Smooth muscle cell (in vitro differentiated cells): ENCODE results near the gene DUSP16. TPM values are rescaled to one million over a fixed set of nuclear protein-coding genes. Genes with fewer than 3 reads are reported as not detected.
"Not testable (repeated sequence)": the region's sequence is repeated elsewhere in the genome, so short reads cannot be mapped to it uniquely, and the experiment has no call there.

ENCODE experiments used
- DNase-seq: peaks from one replicate; lab custom pipeline; 2025; ENCODE audit not compliant: unreplicated experiment; lab: John Stamatoyannopoulos, UW
- H2AFZ ChIP-seq: fragments of 200-600 bp; sonication (generic); 2 replicates; pipeline ENCODE4 v1.6.0; 2016; ENCODE audit warnings: antibody characterized with exemption, low read depth, mild to moderate bottlenecking
- H3F3A ChIP-seq: fragments of 200-600 bp; sonication (generic); 2 replicates; pipeline ENCODE4 v1.6.0; 2017; ENCODE audit warnings: antibody characterized with exemption, low read depth
- H3K27ac ChIP-seq: fragments of 200-600 bp; sonication (generic); 2 replicates; pipeline ENCODE4 v1.5.1; 2016; ENCODE audit warnings: low read depth, mild to moderate bottlenecking
- H3K27me3 ChIP-seq: fragments of 200-600 bp; sonication (generic); 2 replicates; pipeline ENCODE4 v1.6.1; 2016; ENCODE audit warnings: low read depth, mild to moderate bottlenecking
- H3K36me3 ChIP-seq: fragments of 200-600 bp; sonication (generic); 2 replicates; pipeline ENCODE4 v1.5.1; 2016; ENCODE audit warnings: low read depth
- H3K4me1 ChIP-seq: fragments of 200-600 bp; sonication (generic); 2 replicates; pipeline ENCODE4 v1.5.1; 2016; ENCODE audit warnings: low read depth
- H3K4me2 ChIP-seq: fragments of 200-600 bp; sonication (generic); 2 replicates; pipeline ENCODE4 v1.6.0; 2016; ENCODE audit warnings: mild to moderate bottlenecking
- H3K4me3 ChIP-seq: fragments of 200-600 bp; sonication (generic); 2 replicates; pipeline ENCODE4 v1.5.1; 2016; ENCODE audit warnings: mild to moderate bottlenecking
- H3K79me2 ChIP-seq: fragments of 200-600 bp; sonication (generic); 2 replicates; pipeline ENCODE4 v1.6.0; 2016; ENCODE audit warnings: low read depth, mild to moderate bottlenecking
- H3K9ac ChIP-seq: fragments of 200-600 bp; sonication (generic); 2 replicates; pipeline ENCODE4 v1.6.0; 2016; ENCODE audit warnings: low read depth
- H3K9me3 ChIP-seq: fragments of 200-600 bp; sonication (generic); replicated peaks from 2 replicates; pipeline ENCODE4 v1.5.1; 2016; ENCODE audit warnings: low read depth
- H4K20me1 ChIP-seq: fragments of 200-600 bp; sonication (generic); 2 replicates; pipeline ENCODE4 v1.6.0; 2016; ENCODE audit warnings: low read depth
- WGBS: methylation state at CpG from one replicate; pipeline ENCODE4 v1.1.7; 2016; ENCODE audit warnings: low lambda C conversion rate; 5-methylcytosine and 5-hydroxymethylcytosine counted together
- polyA plus RNA-seq: library from polyadenylated mRNA; unstranded; fragments of >200 nt; fragmentation: Nextera tagmentation; extraction: Ambion mirVana; gene quantifications from 2 replicates; pipeline ENCODE4 v1.2.1, GENCODE V29; 2016
- total RNA-seq: library from RNA; depleted of rRNA; stranded (reverse); fragments of >200 nt; gene quantifications from 2 replicates; pipeline ENCODE4 v1.2.3, GENCODE V29; 2014
- TF ChIP-seq, protein P1 (sequence below): fragments of 200-600 bp; sonication (generic); IDR thresholded peaks from 2 replicates; pipeline ENCODE4 v1.5.1; 2017; ENCODE audit warnings: borderline replicate concordance, mild to moderate bottlenecking, antibody characterized with exemption; ENCODE audit not compliant: insufficient read depth, poor library complexity, severe bottlenecking

DUSP16 gene
- total and polyA plus RNA-seq, 2 experiments from 2014 or later, result 1.2 to 10.8 TPM

DNA sequence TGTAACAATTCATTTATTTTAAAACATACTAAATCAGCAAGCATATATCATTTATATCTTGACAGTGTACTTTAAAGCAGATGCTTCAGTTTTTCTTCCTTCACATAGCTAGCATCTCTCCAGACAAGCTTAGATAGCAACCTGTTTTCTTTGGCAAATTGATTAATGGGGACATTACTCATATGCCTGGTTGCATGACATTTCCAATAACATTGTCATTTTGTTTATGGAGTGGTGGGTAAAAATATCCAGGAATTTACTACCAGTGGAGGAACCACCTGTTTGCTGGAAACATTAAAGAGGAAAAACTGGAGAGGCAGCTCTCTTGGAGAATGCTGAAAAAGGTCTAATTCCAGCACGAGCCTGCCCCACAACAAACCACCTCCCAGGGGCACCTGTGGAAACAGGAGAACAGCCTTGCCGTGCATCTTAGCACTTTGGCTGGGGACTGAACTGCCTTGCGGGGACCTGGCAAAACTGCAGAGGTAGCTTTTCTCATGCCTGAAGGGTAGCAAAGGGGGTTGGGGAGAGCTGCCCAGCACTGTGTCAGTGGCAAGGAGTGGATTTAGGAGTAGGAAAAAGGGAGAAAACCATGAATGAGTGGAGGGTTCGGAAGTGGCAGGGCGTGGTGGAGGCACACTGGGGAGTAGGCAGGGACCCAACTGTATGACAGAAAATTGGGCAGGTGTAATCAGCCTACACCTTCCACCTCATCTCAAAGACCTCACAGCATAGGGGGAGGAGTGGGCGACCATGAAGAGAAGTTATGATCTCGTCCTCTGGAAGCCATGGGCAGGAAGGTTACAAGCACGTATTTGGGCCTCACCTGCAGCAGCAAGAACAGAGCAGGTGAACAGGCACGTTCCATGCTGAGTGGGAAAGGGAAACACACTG lies 37.3 kb upstream of the DUSP16 start:
- Histone ChIP-seq H3K4me1 (no peaks in the 10 kb centered on the region), H3K79me2 (no peaks in the 10 kb centered on the region), H2AFZ (no peak overlapping the region), H3K4me3 (no peak overlapping the region), H3K36me3 (no peaks in the 10 kb centered on the region), H3K27me3 (no peaks in the 10 kb centered on the region), H3K9ac (no peak overlapping the region), H3K9me3 (no peaks in the 10 kb centered on the region), H3K4me2 (no peak overlapping the region), H3K27ac (no peak overlapping the region), H4K20me1 (no peaks in the 10 kb centered on the region), H3F3A (no peaks in the 10 kb centered on the region)
- TF ChIP-seq, protein P1, sequence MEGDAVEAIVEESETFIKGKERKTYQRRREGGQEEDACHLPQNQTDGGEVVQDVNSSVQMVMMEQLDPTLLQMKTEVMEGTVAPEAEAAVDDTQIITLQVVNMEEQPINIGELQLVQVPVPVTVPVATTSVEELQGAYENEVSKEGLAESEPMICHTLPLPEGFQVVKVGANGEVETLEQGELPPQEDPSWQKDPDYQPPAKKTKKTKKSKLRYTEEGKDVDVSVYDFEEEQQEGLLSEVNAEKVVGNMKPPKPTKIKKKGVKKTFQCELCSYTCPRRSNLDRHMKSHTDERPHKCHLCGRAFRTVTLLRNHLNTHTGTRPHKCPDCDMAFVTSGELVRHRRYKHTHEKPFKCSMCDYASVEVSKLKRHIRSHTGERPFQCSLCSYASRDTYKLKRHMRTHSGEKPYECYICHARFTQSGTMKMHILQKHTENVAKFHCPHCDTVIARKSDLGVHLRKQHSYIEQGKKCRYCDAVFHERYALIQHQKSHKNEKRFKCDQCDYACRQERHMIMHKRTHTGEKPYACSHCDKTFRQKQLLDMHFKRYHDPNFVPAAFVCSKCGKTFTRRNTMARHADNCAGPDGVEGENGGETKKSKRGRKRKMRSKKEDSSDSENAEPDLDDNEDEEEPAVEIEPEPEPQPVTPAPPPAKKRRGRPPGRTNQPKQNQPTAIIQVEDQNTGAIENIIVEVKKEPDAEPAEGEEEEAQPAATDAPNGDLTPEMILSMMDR, result no peak
- WGBS, result 78% methylated on average over 9 of the region's 9 CpGs
- no peak for DNase-seq

DNA sequence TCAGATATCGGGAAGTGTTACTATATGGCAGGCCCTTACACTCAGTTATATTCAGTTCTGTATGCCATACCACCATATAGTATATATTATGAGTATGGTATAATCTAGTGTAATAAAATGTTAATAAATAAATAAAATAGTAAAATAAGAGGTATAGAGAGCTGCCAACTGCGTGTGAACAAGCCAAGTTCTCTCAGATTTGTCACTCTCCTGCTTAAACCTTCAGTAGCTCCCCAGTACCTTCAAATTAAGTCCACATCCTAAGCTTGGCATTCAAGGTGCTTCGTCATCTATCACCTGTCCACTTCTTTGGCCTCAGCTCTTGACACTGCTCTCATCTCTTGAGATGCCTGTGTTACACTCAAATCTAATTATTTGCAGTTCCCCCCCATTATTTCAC lies 36.2 kb upstream of the DUSP16 start:
- Histone ChIP-seq H3F3A (no peaks in the 10 kb centered on the region), H2AFZ (no peak overlapping the region), H3K4me2 (no peak overlapping the region), H3K4me3 (no peak overlapping the region), H3K9me3 (no peaks in the 10 kb centered on the region), H3K36me3 (no peaks in the 10 kb centered on the region), H3K79me2 (no peaks in the 10 kb centered on the region), H3K27me3 (no peaks in the 10 kb centered on the region), H3K4me1 (no peaks in the 10 kb centered on the region), H3K9ac (no peak overlapping the region), H4K20me1 (no peaks in the 10 kb centered on the region), H3K27ac (no peak overlapping the region)
- TF ChIP-seq, protein P1, result no peak
- 93% methylated on average over 3 of the region's 3 CpGs for WGBS
- DNase-seq, result no peak

DNA sequence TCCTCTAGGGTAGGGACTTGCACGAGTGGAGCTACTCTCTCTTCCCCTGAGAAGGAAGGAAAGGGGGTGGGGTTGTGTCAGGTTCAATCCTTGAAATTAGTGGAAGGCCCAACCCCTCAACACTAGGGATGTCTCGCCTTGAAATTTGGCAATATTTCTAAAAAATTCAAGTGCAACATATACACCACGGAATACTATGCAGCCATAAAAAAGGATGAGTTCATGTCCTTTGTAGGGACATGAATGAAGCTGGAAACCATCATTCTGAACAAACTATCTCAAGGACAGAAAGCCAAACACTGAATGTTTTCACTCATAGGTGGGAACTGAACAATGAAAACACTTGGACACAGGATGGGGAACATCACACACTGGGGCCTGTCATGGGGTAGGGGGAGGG lies 33.9 kb upstream of the DUSP16 start:
- WGBS, result 87% methylated on average over 3 of the region's 3 CpGs
- not testable (repeated sequence) for H3K36me3 ChIP-seq, H3K9me3 ChIP-seq, H3K79me2 ChIP-seq, DNase-seq, H4K20me1 ChIP-seq, H3K27ac ChIP-seq, H3F3A ChIP-seq, H2AFZ ChIP-seq, H3K27me3 ChIP-seq, H3K4me3 ChIP-seq, H3K9ac ChIP-seq, H3K4me2 ChIP-seq, H3K4me1 ChIP-seq

- not testable (repeated sequence) for H3K4me3 ChIP-seq, H3K4me1 ChIP-seq, DNase-seq, H3K36me3 ChIP-seq, H3K27me3 ChIP-seq, H3K27ac ChIP-seq, H3F3A ChIP-seq, H4K20me1 ChIP-seq, H3K4me2 ChIP-seq, H3K9me3 ChIP-seq, H3K9ac ChIP-seq, H2AFZ ChIP-seq, H3K79me2 ChIP-seq
- 88% methylated on average over 2 of the region's 2 CpGs for WGBS
Observed at GRCh38 chr12:12595929-12596328, 33.3 kb upstream of the DUSP16 start.
